Activated CD8-positive, alpha-beta T cell treated with anti-CD3 and anti-CD28 coated beads, Interleukin-2, amount 10 ng/mL, durations not matched to agents 7 days and 5 days (primary cell): Measurements from ENCODE around the gene AGPAT4. TPM values are rescaled to one million over a fixed set of nuclear protein-coding genes. Genes with fewer than 3 reads are reported as not detected.

ENCODE experiments used
- ATAC-seq: fragments of 150-1000 bp; cut with Tn5 transposase; one replicate; pipeline ENCODE4 v1.10.0; 2021; ENCODE audit warnings: moderate library complexity
- CTCF ChIA-PET: fragments of 350-600 bp; sonication (Branson Sonifier 250); formaldehyde crosslinking; loops from one replicate; lab custom pipeline; 2021; ENCODE audit warnings: antibody characterized with exemption; lab: Charles Lee
- POLR2A ChIA-PET: fragments of 350-600 bp; sonication (Branson Sonifier 250); formaldehyde crosslinking; loops from one replicate; lab custom pipeline; 2021; ENCODE audit warnings: antibody characterized with exemption; lab: Charles Lee
- DNase-seq: peaks from one replicate; pipeline ENCODE4 v3.0.0-alpha.2; 2020
- H3K27ac Mint-ChIP-seq: one replicate; pipeline ENCODE4 v1.8.0; 2021; ENCODE audit warnings: mild to moderate bottlenecking, mixed read lengths
- H3K27me3 Mint-ChIP-seq: one replicate; pipeline ENCODE4 v1.8.0; 2021; ENCODE audit warnings: low read depth, mixed read lengths
- H3K36me3 Mint-ChIP-seq: one replicate; pipeline ENCODE4 v1.8.0; 2021; ENCODE audit warnings: low read depth, mixed read lengths
- H3K4me1 Mint-ChIP-seq: one replicate; pipeline ENCODE4 v1.8.0; 2021; ENCODE audit warnings: low read depth, mixed read lengths
- H3K4me3 Mint-ChIP-seq: one replicate; pipeline ENCODE4 v1.8.0; 2021; ENCODE audit warnings: mild to moderate bottlenecking, mixed read lengths
- H3K9me3 Mint-ChIP-seq: one replicate; pipeline ENCODE4 v1.8.0; 2022; ENCODE audit warnings: mixed read lengths; ENCODE audit not compliant: insufficient read depth
- total RNA-seq, 2 experiments: library from RNA; stranded (reverse); gene quantifications; one replicate each; pipeline ENCODE4 v1.2.3, GENCODE V29; 2021

AGPAT4 gene
- total RNA-seq, 2 experiments from 2014 or later = 4.0 to 4.3 TPM

DNA sequence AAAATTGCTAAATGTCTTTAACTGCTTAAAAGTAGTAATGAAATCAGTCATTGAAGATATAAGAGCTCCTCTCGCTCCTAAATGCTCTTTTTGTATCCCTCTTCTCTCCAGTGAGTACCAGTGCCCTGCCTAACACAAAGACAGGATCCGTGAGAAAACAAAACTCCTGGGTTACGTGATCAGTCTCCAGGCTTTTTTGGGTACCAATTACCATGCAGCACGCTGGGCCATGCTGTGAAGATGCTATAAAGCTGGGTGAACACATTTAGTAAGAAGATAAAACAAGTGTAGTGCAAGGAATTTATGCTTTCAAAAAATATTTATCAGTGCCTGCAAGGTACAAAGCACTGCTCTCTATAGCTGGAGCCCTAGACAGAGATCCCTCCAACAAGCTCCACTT, 66.7 kb downstream of the AGPAT4 start:
- Mint-ChIP-seq H3K27ac (no peak overlapping the region), H3K36me3 (peaks cover 2% of the 10 kb centered on the region), H3K9me3 (peaks cover 18% of the 10 kb centered on the region), H3K4me1 (no peaks in the 10 kb centered on the region), H3K27me3 (no peaks in the 10 kb centered on the region), H3K4me3 (no peak overlapping the region)
- DNase-seq (no peak), ATAC-seq (no peak)
- POLR2A ChIA-PET = no interaction called here
- CTCF ChIA-PET = no interaction called here

- POLR2A ChIA-PET = no interaction called here
- ATAC-seq (no peak), DNase-seq (no peak)
- CTCF ChIA-PET = no interaction called here
- no peaks in the 10 kb centered on the region for H3K4me1 Mint-ChIP-seq
- H3K27me3 Mint-ChIP-seq = no peaks in the 10 kb centered on the region
- H3K36me3 Mint-ChIP-seq = no peaks in the 10 kb centered on the region
- H3K4me3 Mint-ChIP-seq = no peak overlapping the region
- peaks cover 6% of the 10 kb centered on the region for H3K9me3 Mint-ChIP-seq
- H3K27ac Mint-ChIP-seq = no peak overlapping the region
These were observed 68.8 kb downstream of the AGPAT4 start for GRCh38 chr6:161204866-161205557.

GRCh38 chr6:161200610-161201370, 73.1 kb downstream of the AGPAT4 start:
- CTCF ChIA-PET = no interaction called here
- no peaks in the 10 kb centered on the region for H3K9me3 Mint-ChIP-seq
- POLR2A ChIA-PET = no interaction called here
- no peaks in the 10 kb centered on the region for H3K4me1 Mint-ChIP-seq
- no peak overlapping the region for H3K27ac Mint-ChIP-seq
- no peaks in the 10 kb centered on the region for H3K36me3 Mint-ChIP-seq
- no peak for DNase-seq
- no peak overlapping the region for H3K4me3 Mint-ChIP-seq
- H3K27me3 Mint-ChIP-seq = no peaks in the 10 kb centered on the region
- no peak for ATAC-seq

- no peaks in the 10 kb centered on the region for H3K36me3 Mint-ChIP-seq
- H3K27ac Mint-ChIP-seq = no peak overlapping the region
These were observed 74.0 kb downstream of the AGPAT4 start for GRCh38 chr6:161199850-161200249.

GRCh38 chr6:161198783-161199460, 74.9 kb downstream of the AGPAT4 start:
- Mint-ChIP-seq H3K4me3 (no peak overlapping the region), H3K36me3 (no peaks in the 10 kb centered on the region), H3K9me3 (no peaks in the 10 kb centered on the region), H3K27me3 (no peaks in the 10 kb centered on the region), H3K27ac (no peak overlapping the region), H3K4me1 (no peaks in the 10 kb centered on the region)
- POLR2A ChIA-PET = no interaction called here
- ATAC-seq = no peak
- CTCF ChIA-PET = no interaction called here
- no peak for DNase-seq

More at GRCh38 chr6:161199850-161200249, 74.0 kb downstream of the AGPAT4 start:
- ATAC-seq = no peak
- Mint-ChIP-seq H3K9me3 (no peaks in the 10 kb centered on the region), H3K4me1 (no peaks in the 10 kb centered on the region), H3K27me3 (no peaks in the 10 kb centered on the region), H3K4me3 (no peak overlapping the region)
- CTCF ChIA-PET = no interaction called here
- POLR2A ChIA-PET = no interaction called here
- DNase-seq = no peak

- Mint-ChIP-seq H3K27me3 (no peaks in the 10 kb centered on the region), H3K4me3 (no peak overlapping the region), H3K9me3 (peaks cover under 1% of the 10 kb centered on the region), H3K36me3 (no peaks in the 10 kb centered on the region), H3K4me1 (no peaks in the 10 kb centered on the region), H3K27ac (no peak overlapping the region)
- ATAC-seq = no peak
- ChIA-PET CTCF (no interaction called here), POLR2A (no interaction called here)
- DNase-seq = no peak
These were observed 75.7 kb downstream of the AGPAT4 start for GRCh38 chr6:161198176-161198575.

- Mint-ChIP-seq H3K4me1 (no peaks in the 10 kb centered on the region), H3K36me3 (no peaks in the 10 kb centered on the region), H3K27ac (no peak overlapping the region), H3K4me3 (no peak overlapping the region), H3K27me3 (no peaks in the 10 kb centered on the region), H3K9me3 (peaks cover 4% of the 10 kb centered on the region)
- POLR2A ChIA-PET = no interaction called here
- ATAC-seq (no peak), DNase-seq (no peak)
- CTCF ChIA-PET = no interaction called here
These were observed 78.5 kb downstream of the AGPAT4 start for GRCh38 chr6:161195386-161195785.

DNA sequence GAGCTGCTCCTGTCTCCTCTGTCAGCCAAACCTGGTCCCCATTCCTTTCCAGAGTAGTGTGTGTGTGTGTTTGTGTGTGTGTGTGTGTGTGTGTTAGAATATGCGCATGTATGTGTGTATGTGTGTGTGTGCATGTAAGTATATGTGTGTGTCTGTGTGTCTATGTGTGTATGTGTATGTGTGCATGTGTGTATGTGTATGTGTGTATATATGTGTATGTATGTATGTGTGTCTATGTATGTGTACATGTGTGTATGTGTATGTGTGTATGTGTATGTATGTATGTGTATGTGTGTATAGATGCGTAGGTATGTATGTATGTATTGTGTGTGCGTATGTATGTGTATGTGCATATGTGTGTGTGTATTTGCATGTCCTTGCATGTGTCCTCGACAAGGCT, 79.5 kb downstream of the AGPAT4 start:
- H3K9me3 Mint-ChIP-seq = peaks cover 4% of the 10 kb centered on the region
- CTCF ChIA-PET = no interaction called here
- ATAC-seq = no peak
- DNase-seq = no peak
- POLR2A ChIA-PET = no interaction called here
- H3K4me1 Mint-ChIP-seq = no peaks in the 10 kb centered on the region
- H3K27ac Mint-ChIP-seq = no peak overlapping the region
- no peaks in the 10 kb centered on the region for H3K36me3 Mint-ChIP-seq
- H3K27me3 Mint-ChIP-seq = no peaks in the 10 kb centered on the region
- H3K4me3 Mint-ChIP-seq = no peak overlapping the region

GRCh38 chr6:161192636-161193411, 81.0 kb downstream of the AGPAT4 start:
- ChIA-PET CTCF (no interaction called here), POLR2A (no interaction called here)
- DNase-seq = no peak
- Mint-ChIP-seq H3K27ac (no peak overlapping the region), H3K36me3 (no peaks in the 10 kb centered on the region), H3K27me3 (no peaks in the 10 kb centered on the region), H3K4me3 (no peak overlapping the region), H3K9me3 (peaks cover 4% of the 10 kb centered on the region), H3K4me1 (no peaks in the 10 kb centered on the region)
- ATAC-seq = no peak

GRCh38 chr6:161191671-161192070, 82.2 kb downstream of the AGPAT4 start:
- ATAC-seq = no peak
- Mint-ChIP-seq H3K27ac (no peak overlapping the region), H3K4me3 (no peak overlapping the region), H3K27me3 (no peaks in the 10 kb centered on the region), H3K4me1 (peaks cover 6% of the 10 kb centered on the region), H3K9me3 (peaks cover 4% of the 10 kb centered on the region), H3K36me3 (no peaks in the 10 kb centered on the region)
- ChIA-PET CTCF (no interaction called here), POLR2A (no interaction called here)
- no peak for DNase-seq

DNA sequence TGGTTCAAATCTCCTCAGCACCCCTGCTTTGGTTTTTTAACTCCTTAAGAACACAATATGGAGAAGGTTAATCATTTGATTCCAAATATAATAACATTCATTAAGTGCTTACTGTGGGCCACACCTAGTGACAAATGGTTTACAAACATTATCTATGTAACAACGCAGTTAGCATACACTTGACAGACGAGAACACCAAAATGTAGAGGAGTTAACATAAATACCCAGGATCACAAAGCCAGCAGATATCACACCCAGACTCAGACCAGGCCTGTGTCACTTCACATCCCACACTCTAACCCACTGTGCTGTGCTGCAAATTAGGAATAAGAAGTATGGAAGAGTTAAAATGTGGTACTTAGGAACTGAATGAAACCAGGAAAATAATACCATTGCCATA, 82.9 kb downstream of the AGPAT4 start:
- POLR2A ChIA-PET = no interaction called here

More for the DNA sequence above, 82.9 kb downstream of the AGPAT4 start:
- Mint-ChIP-seq H3K4me1 (peaks cover 12% of the 10 kb centered on the region), H3K36me3 (no peaks in the 10 kb centered on the region), H3K4me3 (no peak overlapping the region), H3K9me3 (peaks cover 4% of the 10 kb centered on the region), H3K27me3 (no peaks in the 10 kb centered on the region), H3K27ac (no peak overlapping the region)
- ATAC-seq (no peak), DNase-seq (no peak)
- CTCF ChIA-PET = no interaction called here
